H1 (cell line): Measurements from ENCODE around the gene PLCB1. TPM values are rescaled to one million over a fixed set of nuclear protein-coding genes. Genes with fewer than 3 reads are reported as not detected.

Experiments used
- RBBP5 ChIP-seq: IDR thresholded peaks from 2 replicates; pipeline ENCODE4 v1.7.1; 2012; ENCODE audit warnings: low read depth, mild to moderate bottlenecking, inconsistent platforms, low read length, moderate library complexity, borderline replicate concordance
- SP2 ChIP-seq: IDR thresholded peaks from 2 replicates; pipeline ENCODE4 v1.6.1; 2012; ENCODE audit warnings: mild to moderate bottlenecking, low read length, inconsistent platforms
- ZNF274 ChIP-seq: IDR thresholded peaks from 2 replicates; pipeline ENCODE4 v1.7.0; 2012; ENCODE audit warnings: low read length, borderline replicate concordance; ENCODE audit errors: extremely low read depth
- polyA plus RNA-seq, 7 experiments: library from polyadenylated mRNA; depleted of rRNA in 3 of 7; stranded (reverse) in 5 of 7; unstranded in 2 of 7; fragments of >200 nt in 5 of 7; fragments of 200-250 nt in 2 of 7; gene quantifications; 1 replicate in 5 of 7; 2 replicates in 1 of 7; 4 replicates in 1 of 7; pipeline versions ENCODE4 v1.2.1 to v1.2.3, GENCODE V29; 2011 to 2013; ENCODE audit warnings: missing spikeins in 2 of 7, mixed read lengths in 2 of 7
- total RNA-seq: library from RNA; stranded (reverse); fragmentation: NEBNext Ultra II Directional; extraction: Animal tissue kit (Norgen Biotek cat#: 25700); gene quantifications from 2 replicates; pipeline ENCODE4 v1.2.1, GENCODE V29; 2021
- TF ChIP-seq, protein P1 (sequence below), 3 experiments: IDR thresholded peaks; 1 replicate in 2 of 3; 2 replicates in 1 of 3; pipeline versions ENCODE4 v1.5.1 to v1.6.1; 2011; ENCODE audit warnings: low read length in 3 of 3, mild to moderate bottlenecking in 3 of 3, inconsistent platforms in 2 of 3, low read depth in 1 of 3, moderate library complexity in 1 of 3; ENCODE audit not compliant: insufficient read depth in 1 of 3; ENCODE audit errors: control extremely low read depth in 1 of 3

The PLCB1 gene
- total and polyA plus RNA-seq, 2 of the 8 experiments (the other 6 are each of a cell fraction or from before 2014, with no cell fraction given): 2.6 to 9.1 TPM

DNA sequence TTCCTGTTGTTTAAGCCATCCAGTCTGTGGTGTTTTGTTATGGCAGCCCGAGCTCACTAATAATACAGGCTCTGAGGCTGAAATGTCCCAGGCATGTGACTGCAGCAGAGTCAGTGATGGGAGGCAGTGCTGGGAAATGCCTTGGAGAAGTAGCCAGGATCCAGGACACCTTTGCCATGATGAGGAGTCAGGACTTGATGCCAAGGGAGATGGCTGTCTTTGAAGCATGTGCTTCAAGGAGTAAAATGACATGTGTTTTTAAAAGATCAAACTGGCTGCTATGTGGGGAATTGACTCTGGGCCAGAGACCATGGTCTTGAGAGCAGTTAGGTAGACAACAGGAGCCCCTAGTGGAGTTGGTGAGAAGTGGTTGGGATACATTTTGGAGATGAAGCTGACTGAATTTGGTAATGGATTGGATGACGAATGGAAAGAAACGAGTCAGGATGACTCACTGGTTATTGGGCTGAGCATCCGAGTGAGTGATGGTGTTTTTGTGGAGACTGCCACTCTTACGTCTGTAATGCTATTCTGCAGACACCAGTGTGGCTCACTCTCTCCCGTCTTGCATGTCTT lies 322.2 kb downstream of the PLCB1 start (continued):
- TF ChIP-seq, protein P1, sequence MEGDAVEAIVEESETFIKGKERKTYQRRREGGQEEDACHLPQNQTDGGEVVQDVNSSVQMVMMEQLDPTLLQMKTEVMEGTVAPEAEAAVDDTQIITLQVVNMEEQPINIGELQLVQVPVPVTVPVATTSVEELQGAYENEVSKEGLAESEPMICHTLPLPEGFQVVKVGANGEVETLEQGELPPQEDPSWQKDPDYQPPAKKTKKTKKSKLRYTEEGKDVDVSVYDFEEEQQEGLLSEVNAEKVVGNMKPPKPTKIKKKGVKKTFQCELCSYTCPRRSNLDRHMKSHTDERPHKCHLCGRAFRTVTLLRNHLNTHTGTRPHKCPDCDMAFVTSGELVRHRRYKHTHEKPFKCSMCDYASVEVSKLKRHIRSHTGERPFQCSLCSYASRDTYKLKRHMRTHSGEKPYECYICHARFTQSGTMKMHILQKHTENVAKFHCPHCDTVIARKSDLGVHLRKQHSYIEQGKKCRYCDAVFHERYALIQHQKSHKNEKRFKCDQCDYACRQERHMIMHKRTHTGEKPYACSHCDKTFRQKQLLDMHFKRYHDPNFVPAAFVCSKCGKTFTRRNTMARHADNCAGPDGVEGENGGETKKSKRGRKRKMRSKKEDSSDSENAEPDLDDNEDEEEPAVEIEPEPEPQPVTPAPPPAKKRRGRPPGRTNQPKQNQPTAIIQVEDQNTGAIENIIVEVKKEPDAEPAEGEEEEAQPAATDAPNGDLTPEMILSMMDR (IDR thresholded peaks at IDR 0.05; ENCODE audit: control extremely low read depth in 1 of 3, insufficient read depth in 1 of 3, low read depth in 1 of 3, low read length in 3 of 3): peak in 2 of 3 experiments; percentile 44 to 62; a peak in 2 of 4 replicates
- no peak for TF ChIP-seq SP2
- no peak for TF ChIP-seq RBBP5
- no peak for TF ChIP-seq ZNF274
